Inflammatory macrophage (primary cell): ENCODE results near the gene HGD.
A peak's percentile ranks its signal among the peaks of the same experiment; 100 is the strongest.
"Not testable (repeated sequence)": the region's sequence is repeated elsewhere in the genome, so short reads cannot be mapped to it uniquely, and the experiment has no call there.

Experiments
- DNase-seq, 2 donors: peaks; one replicate each; pipeline ENCODE4 v3.0.0-alpha.2; 2020 to 2022

The HGD gene

GRCh38 chr3:120637851-120638559 is 44.0 kb downstream of the HGD start:
- DNase-seq: peak; percentile 66 to 75

GRCh38 chr3:120636795-120637401 is 45.1 kb downstream of the HGD start:
- no peak for DNase-seq

GRCh38 chr3:120634539-120634938 is 47.5 kb downstream of the HGD start:
- DNase-seq: no peak

GRCh38 chr3:120625159-120625586 is 56.9 kb downstream of the HGD start:
- peak; percentile 23 to 25 for DNase-seq

- DNase-seq: no peak
Measured at GRCh38 chr3:120623727-120624093, 58.3 kb downstream of the HGD start.

GRCh38 chr3:120622870-120623726 is 58.9 kb downstream of the HGD start:
- DNase-seq: peak in 1 of 2 donors; percentile 38

GRCh38 chr3:120622457-120622856 is 59.6 kb downstream of the HGD start:
- no peak for DNase-seq

GRCh38 chr3:120616745-120617144 is 65.3 kb downstream of the HGD start:
- DNase-seq: not testable (repeated sequence)

GRCh38 chr3:120615847-120616609 is 66.0 kb downstream of the HGD start:
- peak; percentile 46 to 67 for DNase-seq

GRCh38 chr3:120614765-120615164 is 67.3 kb downstream of the HGD start:
- DNase-seq: peak; percentile 39 to 44

- DNase-seq: no peak
Measured at GRCh38 chr3:120608506-120608905, 73.5 kb downstream of the HGD start.

- no peak for DNase-seq
Measured at GRCh38 chr3:120604784-120605183, 77.3 kb downstream of the HGD start.

GRCh38 chr3:120604382-120604781 is 77.7 kb downstream of the HGD start:
- no peak for DNase-seq

GRCh38 chr3:120602682-120603081 is 79.4 kb downstream of the HGD start:
- DNase-seq: no peak

GRCh38 chr3:120601554-120601953 is 80.5 kb downstream of the HGD start:
- DNase-seq: no peak

GRCh38 chr3:120599211-120599610 is 82.8 kb downstream of the HGD start:
- no peak for DNase-seq

- no peak for DNase-seq
Measured at GRCh38 chr3:120597445-120598049, 84.5 kb downstream of the HGD start.

- no peak for DNase-seq
Measured at GRCh38 chr3:120596853-120597223, 85.2 kb downstream of the HGD start.

GRCh38 chr3:120596116-120596852 is 85.8 kb downstream of the HGD start, which contains the start of gene NDUFB4:
Gene NDUFB4 (plus strand): TSS chr3:120596336. CDS start chr3:120596360, 24 bp downstream.
- DNase-seq: peak; percentile 99 to 100

- no peak for DNase-seq
Measured at GRCh38 chr3:120595788-120596115, 86.3 kb downstream of the HGD start.

- no peak for DNase-seq
Measured at GRCh38 chr3:120587332-120587975, 94.6 kb downstream of the HGD start.
